A549 (cell line): ENCODE results near the gene CFLAR.

Experiments used
- CTCF ChIP-seq: fragments of >200 bp; sonication (Bioruptor Twin); formaldehyde crosslinking; IDR thresholded peaks from 3 replicates; pipeline ENCODE4 v1.5.1; 2016
- POLR2A ChIP-seq: IDR thresholded peaks from 2 replicates; pipeline ENCODE4 v1.6.1; 2012; ENCODE audit warnings: mild to moderate bottlenecking, low read length
- RCOR1 ChIP-seq: fragments of 150-350 bp; IDR thresholded peaks from 2 replicates; pipeline ENCODE4 v1.6.1; 2014; ENCODE audit warnings: antibody characterized with exemption, low read length, low read depth
- RNF2 ChIP-seq: fragments of 200-600 bp; sonication (generic); IDR thresholded peaks from 2 replicates; pipeline ENCODE4 v1.6.1; 2016; ENCODE audit warnings: low read depth, mild to moderate bottlenecking, antibody characterized with exemption, moderate library complexity, borderline replicate concordance
- ZSCAN20 ChIP-seq: fragments of 250-450 bp; sonication (Bioruptor Pico); IDR thresholded peaks from 2 replicates; pipeline ENCODE4 v1.8.0; 2022; ENCODE audit warnings: mild to moderate bottlenecking, moderate library complexity

- TF ChIP-seq RNF2 (no peak), POLR2A (no peak), CTCF (no peak), ZSCAN20 (no peak), RCOR1 (no peak)
Measured at GRCh38 chr2:201128933-201129505, 13.1 kb downstream of the CFLAR start.
